GM19240 (cell line): ENCODE data around the gene SPATS2.

Experiments used
- DNase-seq: peaks from one replicate; pipeline ENCODE4 v3.0.0; 2011; ENCODE audit warnings: low spot score; ENCODE audit not compliant: insufficient read length

SPATS2 gene

DNA sequence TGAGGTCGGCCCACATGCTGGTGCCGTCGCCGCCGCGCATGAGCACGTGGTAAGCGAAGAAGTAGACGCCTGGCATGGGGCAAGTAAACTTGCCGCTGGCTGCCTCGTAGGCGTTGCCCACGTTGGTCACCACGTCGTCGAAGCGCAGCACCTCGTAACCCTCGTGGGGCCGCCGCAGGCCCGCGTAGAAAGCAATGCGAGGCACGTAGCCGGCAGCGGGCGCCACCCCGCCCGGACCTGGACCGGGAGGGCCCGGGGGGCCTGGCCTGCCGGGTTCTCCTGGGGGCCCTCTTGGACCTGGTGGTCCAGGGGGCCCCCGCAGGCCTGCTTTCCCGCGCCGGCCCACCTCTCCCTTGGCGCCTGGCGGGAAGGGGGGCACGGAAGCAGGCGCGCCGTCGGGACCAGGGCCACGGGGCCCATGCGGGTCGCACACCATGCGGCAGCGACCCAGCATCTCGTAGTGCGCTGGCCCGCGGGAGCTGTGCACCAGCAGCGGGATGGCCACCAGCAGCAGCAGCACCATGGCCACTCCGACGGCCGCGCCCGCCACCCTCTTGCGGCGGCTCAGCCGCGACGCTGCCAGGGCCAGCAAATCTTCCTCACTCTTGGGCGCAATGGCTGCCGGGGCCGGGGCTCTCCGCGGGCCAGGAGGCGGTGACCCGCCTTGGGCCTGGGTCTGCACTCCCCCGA lies 31.2 kb upstream of the SPATS2 start:
- no peak for DNase-seq

DNA sequence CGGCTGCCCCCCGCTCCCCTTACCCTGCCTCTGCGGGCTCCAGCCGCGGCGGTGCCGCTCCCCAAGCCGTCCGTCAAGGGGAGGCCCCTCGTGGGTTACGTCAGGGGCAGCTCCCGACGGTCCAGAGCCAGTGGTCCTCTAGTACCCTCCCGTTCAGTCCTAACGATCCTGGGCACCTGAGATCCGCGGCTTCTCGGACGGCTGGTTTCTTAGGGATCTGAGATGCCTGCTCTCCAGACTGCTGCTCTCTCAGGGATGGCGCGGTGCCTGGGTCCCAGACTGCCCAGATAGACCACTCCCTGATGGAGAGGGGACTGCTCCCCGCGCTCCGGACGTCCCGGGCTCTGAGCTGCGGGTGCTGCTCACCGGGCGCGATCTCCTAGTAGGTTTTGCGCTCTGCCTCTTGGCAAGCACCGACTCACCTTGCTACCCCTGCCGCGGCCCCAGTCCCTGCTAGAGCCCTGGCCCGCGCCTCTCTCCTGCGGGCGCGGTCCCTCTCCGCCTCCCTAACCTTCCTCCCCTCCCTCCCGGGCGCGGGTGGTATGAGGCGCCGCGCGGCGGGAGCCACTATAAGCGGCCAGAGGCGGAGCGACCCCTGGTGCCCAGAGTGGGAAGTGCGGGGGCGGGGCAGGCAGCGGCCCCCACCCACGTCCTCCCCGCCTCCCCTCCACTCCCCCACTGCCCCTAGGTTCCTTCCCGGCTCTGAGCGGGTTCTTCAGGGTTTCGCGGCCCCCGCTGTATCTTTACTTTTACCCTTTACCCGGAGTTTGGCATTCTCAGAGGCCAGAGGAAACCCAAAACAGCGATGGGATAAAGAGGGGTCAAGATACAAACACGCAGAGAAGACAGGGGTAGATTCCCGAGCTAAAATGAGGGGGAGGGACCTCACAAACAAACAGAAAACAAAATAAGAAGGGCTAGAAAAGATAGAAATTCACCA lies 30.3 kb upstream of the SPATS2 start, which contains the start of gene C1QL4:
Gene C1QL4, minus strand, starts transcription at position 544 of the 940 bp plus-strand sequence. CDS start 711 bp downstream, outside the sequence.
- DNase-seq: peak; percentile 83

DNA sequence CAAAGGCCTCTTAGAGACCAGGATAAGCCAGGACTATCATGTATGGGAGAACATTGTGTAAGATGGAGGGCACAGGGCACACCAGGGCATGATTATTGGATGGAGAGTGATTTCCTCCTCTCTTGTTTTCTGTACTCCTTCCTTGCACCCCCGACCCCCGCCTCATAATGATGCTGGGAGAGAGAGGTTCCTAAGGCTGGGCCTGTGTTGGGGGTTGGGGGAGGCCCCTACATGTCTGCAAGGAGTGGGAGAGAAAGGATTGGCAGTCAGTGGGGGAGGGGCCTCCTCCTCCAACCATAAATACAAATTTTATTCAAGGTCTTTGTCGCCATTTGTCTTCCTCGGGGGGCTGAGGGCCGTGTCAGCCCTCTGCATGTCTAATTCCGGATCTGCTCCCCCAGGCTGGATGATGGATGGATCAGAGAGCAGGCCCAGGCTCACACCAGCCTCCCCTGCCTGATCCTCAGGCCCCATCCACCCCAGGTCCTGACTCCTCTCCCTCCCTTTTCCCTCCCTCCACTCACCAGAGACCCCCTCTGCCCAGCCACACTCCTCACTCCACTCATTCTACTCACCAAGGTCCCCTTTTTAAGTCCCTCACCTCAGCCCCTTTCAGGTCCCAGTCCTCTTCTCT lies 28.3 kb upstream of the SPATS2 start:
- DNase-seq: no peak

DNA sequence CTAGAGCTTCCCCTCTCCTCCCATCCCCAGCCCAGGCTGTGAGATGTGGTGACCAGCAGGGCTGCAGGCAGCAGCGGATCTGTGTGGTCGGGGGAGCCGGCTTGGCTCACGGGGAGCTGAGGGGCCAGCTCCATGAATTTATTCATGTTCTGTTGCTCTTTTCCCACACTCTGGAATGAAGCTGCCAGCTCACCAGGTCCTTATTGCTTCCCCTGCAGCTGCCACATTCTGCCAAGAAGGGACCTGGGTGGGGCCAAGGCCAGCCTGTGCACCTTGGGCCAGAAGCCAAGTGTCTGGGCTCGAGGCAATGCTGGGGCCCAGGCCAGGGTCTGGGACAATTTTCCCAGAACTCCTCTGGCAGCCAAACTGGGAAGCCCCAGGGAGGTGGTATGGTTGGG lies 27.8 kb upstream of the SPATS2 start:
- no peak for DNase-seq

DNA sequence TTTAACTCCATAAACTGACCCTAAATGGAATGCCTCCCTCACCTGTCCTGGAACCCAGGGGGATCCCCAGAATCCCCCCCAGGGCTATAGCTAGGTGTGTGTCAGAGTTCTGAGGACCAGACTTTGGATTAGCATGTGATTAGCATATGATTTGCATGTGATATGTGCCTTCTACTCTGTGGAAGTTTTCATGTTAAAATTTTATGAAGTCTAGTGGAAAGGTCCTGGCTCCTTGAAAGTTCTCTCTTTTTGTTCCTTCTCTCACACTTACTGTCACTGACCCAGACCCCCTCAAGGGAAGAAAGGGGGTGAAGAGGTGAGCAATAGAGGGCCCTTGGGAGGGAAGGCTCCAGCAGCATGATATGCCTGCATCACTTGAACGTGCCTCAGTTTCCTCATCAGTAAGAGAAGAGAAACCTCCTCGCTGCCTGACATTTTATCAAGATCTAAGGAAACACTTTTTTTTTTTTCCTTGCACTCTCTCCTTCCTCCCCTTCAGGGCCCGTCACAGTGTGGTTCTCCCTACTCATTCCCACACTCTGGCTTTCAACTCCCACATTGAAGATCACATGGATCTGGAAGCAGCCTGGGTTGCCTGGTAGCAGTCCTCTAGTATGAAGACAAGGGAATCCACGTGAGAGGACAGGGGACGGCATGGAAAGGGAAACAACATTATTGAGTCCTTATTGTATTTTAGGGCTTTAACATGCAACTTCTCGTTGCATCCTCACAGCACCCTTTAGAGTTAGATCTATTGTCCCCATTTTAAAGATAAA lies 27.0 kb upstream of the SPATS2 start:
- DNase-seq: no peak

DNA sequence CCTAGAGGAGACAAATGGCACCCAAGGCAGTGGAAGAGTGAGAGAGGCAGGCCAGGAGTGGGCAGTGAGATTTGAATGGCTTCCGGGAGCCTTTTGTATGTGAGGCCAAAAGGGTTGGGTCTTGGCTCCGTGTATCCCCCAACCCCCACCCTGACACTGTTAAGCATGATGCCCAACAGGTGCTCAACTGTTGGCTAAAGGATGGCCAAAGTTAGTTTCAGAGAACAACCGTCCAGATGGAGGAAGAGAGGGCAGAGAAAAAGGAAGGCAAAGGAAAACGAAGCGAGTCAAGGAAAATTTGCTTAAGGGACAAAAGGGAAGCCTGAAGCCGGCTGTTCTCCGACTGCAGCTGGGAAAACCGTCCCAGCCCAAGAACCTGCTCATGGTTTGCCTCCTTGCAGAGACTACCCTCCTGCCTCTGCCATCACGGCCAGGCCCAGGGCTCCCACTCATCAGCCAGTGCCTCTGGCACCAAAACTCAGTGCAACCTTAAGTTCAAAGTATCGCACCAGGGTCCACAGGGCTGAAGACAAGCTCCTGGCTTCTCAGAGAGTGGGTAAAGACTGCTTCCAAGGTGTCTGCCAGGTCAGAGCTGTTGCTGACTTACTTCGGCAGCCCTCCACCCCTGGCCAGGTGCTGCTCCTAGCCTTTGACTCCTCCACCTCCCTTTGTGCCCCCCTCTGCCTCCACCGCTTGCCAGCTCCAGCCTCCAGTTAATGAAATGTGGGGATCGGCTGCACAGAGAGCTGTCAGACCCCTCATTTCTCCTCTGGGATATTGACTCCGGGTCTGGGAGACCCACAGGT lies 26.1 kb upstream of the SPATS2 start:
- DNase-seq: no peak

DNA sequence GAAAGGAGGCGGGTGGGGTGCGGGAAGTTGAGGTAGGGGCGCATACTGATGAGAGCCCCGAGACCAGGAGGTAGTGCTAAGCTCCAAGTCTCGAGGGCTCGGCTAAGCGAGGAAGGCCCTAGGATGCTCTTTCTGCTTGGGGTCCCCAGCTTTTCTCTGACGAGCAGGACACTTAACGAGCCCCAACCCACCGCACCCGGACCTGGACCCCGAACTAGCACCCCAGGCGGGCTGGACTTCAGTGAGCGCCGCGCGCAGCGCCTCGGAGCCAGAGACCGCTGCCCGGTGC lies 25.5 kb upstream of the SPATS2 start:
- DNase-seq: no peak

DNA sequence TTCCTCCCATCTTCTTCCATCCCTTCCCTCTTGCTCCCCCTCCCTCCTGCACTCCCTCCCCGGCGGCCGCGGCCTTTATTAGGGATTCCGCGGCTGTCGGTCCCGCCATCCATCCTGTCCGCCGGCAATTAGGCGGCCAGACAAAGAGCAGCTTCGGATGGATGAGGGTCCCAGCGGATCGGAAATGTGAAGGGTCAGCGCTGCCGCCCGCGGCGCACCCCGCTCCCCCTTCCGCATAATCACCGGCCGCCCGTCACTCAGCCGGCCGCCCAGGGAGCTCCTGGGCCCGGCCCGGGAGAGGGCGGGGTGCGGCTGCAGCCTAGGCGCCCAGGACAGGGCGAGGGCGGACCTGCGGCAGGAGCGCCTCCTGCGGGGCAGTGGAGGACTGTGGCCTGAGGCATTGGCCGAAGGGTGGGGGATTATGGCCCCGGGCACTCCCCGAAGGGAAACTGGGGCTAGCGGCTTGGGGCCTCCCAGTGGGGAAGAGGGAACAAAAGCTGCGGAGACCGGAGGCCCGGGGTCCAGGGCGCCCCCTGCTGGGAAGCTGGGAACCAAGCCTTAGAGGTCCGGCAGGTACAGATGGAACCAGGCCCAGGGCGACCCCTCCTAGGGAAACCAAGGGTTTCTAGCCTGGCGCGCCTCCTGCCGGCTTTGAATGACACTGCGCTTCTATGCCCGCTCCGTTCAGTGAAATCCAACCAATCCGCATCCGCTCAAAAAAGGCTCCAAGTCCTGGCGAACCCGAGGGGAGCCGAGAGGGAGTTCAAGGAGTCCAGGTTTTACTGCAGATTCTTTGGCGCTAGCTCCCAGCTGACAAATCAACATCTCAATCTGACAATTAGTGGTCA lies 25.0 kb upstream of the SPATS2 start:
- peak; percentile 78 for DNase-seq

DNA sequence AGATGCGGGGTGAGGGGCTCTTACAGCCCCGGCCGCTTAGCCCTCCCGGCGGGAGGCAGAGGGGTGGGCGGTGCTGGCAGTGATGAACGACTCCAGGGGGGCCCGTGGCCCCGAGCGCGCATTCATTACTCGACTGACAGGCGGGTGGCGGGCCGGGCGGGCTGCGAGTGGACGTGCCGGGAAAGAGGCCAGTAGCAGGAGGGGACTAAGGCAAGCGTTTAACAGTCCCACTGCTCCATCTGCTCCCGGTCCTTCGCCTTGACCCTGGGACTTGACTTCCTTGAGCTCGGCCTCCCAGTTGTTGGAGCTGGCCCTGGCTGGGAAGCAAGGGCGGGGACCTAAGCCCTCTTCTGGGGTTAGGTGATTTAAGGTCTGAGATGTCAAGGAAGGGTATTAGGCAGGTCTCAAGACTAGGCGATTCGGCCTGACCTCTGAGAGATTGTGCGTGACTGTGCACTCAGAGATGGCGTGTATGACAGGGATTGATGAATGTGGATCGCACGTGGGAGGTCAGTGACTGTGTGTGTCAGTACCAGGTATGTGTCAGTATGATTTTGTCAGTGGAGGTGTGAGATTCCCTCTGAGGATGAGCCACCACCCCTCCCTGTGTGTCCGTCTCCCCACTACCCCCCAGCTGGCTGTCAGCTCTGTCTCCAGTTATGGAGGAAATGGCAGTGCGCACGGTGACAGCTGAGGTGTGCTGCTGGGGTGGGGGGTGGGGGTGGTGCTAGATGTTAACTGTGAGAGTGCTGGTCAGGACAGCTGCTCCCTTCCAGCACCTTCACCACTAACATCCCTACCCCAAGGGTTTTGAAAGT lies 24.1 kb upstream of the SPATS2 start:
- no peak for DNase-seq

DNA sequence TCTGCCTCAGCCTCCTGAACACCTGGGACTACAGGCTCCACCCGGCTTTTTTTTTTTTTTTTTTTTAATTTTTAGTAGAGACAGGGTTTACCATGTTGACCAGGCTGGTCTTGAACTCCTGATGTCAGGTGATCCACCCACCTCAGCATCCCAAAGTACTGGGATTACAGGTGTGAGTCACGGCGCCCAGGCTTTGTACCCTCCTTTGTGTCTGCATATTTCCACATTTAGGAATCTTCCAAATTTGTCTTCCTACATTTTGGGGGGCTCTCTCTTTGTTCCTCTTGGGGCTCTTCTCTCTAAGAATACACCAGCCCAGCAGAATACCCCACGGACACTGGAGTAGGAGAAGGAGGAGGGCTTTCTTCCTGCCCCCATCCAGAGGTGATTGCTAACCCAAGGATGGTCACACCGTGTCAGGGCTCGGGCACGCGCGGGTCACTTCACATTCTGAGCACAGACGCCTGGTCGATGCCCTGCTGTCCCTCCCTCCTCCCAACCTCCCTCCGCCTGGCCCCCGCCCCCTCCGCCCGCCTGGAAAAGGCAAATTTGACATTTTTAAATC lies 22.7 kb upstream of the SPATS2 start:
- DNase-seq: no peak

DNA sequence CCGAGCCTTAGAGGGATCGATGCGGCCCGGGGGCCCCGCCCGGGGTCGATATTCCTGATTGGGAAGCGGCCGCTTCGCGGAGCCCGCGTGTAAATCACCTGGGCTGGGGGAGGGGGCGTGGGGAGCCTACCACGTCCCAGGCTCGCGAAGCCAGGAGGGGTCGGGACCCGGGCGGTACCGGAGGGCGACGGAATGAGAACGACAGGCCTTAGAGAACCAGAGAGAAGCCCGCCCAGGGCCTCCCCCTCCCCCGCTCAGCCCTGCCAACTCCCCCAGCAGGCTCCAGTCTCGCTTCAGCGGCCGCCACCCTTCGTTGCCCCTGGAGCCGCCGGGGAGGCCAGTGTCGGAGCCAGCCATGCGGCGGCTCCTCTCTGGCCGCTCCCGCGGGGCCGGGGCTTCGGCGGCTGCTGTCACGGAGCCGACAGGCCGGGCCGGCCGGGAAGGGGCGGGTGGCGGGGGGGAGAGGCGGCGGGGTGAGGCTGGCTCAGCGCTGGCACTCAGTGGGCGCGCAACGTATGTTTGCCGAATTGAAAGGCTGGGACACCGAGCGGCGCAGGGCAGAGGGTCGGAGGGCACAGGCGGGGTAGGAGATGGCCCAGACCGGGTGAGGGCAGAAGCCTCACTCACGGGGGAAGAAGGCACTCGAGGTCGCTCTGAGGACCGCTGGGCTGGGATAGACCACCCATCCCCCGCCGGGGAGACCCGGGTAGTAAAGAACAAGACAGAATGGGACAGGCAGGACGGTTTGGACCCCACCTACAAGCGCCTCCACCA lies 22.0 kb upstream of the SPATS2 start:
- DNase-seq: no peak

DNA sequence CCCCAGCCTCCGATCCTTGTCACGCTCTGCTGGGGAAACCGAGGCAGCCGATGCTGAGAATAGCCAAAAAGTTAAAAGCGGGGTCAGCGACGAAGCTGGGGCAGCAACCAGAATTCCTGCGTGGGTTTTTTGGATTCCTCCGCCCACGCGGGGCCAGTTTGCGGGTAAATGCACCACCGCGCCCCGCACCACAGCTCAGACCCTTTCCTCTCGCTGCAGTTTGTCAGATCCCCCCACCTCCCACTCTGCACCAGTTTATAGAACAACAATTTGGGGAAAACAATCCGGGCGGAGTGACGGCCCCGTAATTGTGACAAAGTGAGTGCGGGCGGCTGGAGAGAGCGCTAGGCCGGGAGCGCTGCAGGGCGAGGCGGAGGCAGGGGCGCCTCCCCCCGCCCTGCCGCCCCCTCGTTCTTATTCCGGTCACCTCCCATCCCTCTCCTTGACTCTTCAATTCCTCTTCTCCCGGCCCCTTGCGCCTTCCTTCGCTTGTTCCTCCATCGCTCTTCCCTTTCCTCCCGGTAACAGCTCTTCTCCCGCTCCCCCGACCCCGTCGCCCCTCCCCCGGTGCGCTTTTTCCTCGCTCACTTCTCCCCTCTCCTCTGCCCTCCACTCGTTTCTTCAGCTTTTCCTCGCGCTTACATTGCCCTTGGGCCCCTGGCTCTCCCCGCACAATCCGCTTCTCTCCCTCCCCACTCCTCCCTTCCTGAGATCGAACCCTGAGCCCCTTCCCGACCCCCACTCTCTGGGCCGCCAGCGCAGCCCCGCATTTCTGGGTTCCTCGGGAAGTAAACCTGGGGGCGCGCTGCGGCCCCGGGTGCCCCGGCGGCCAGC lies 21.2 kb upstream of the SPATS2 start:
- no peak for DNase-seq

DNA sequence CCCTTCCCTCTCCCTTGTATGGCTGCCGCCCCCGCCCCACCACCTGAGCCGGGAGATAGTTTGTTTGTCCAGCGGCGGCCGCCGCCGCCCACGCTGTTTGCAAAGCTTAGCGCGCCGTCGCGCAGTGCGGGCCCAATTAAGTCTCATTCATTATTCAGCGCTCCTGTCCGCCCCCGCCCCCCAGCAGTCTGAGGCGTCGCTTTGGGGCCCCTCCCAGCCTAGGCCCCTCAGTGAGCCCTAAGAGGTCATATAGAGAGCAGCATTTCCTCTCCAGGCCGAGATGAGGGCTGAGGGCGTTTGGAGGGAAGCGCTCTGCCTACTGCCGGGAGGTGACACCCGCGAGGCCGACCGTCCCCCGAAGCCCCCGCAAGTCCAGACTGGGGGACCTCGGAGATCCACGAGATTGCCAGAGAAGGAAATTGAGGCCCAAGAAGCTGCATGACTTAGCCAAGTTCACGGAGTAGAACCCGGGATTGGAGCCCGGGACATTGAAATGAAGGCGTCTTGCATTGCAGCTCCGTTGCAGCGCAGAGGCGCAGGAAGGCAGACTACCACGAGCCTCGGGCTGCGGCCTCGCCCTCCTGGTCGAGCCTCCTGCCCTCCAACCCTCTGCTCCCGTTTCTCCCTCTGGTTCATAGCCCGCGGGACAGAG lies 20.5 kb upstream of the SPATS2 start, which contains the start of gene DNAJC22:
Gene DNAJC22, plus strand, starts transcription at position 230 of the 652 bp plus-strand sequence. CDS start 1,985 bp downstream, outside the sequence.
- no peak for DNase-seq

DNA sequence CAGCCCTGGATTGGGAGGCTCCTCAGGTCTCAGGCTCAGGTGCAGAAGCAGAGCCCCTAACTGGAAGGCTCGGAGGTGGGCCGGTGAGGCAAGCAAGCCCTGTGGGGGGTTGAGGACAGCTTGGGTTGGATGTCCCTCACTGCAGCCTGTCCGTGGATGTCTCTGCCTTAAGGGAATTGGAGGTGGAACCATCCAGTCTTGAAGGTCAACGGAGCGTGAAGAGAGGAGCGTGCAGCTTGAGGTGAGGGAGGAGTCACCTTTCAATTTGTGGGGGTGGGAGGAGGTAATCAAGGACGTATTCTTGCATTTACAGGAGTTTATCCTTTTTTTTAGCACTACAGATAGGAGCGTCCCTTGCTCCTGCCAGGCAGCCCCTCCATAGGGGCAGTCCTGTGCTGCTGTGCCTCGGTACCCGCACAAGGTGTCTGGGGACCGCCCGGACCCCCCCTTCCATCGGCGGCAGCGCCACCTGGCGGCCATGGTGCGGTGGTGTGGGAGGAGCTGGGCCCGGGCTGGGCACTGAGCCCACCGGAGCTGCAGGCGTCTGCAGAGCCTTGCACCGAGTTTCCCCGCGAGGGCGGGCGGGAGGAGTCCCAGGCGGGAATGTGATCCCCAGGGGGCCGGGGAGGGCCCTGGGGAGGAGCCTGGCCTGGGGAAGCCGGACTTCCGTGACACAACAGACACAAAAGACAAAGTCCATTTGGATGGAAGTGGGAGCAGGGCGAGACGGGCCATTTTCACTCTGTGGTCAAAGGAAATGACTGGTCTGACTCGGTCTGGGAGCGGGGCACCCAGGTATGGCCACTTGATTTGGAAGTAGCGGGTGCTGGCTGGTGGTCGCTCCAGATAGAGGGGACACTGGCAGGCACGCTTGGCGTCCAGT lies 19.7 kb upstream of the SPATS2 start:
- peak; percentile 80 for DNase-seq

DNA sequence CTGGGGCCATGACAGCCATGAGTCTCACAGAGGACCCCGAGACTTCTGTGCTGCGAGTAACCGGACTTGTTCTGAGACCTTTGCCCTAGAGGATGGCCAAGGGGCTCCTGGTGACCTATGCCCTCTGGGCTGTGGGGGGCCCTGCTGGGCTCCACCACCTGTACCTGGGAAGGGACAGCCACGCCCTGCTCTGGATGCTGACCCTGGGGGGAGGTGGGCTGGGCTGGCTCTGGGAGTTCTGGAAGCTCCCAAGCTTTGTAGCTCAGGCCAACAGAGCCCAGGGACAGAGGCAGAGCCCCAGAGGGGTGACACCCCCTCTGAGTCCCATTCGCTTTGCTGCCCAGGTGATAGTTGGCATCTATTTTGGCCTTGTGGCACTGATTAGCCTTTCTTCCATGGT lies 18.5 kb upstream of the SPATS2 start:
- DNase-seq: no peak
